K562 (cell line): ENCODE results near the gene OR51F1.

ENCODE experiments used
- CREB1 ChIP-seq, 2 experiments: sonication (generic) in 1 of 2; formaldehyde crosslinking in 1 of 2; IDR thresholded peaks; 2 replicates each; pipeline versions ENCODE4 v1.6.1 to v1.8.0; 2012 to 2022; ENCODE audit warnings: inconsistent platforms in 1 of 2, mild to moderate bottlenecking in 1 of 2, missing genetic modification reagents in 1 of 2, moderate library complexity in 1 of 2
- ELF4 ChIP-seq: fragments of 450-650 bp; formaldehyde crosslinking; IDR thresholded peaks from 2 replicates; pipeline ENCODE4 v1.4.0; 2022; ENCODE audit warnings: missing genetic modification characterization
- MEF2A ChIP-seq: IDR thresholded peaks from 2 replicates; pipeline ENCODE4 v1.6.1; 2011; ENCODE audit warnings: low read depth, mild to moderate bottlenecking, low read length, moderate library complexity; ENCODE audit not compliant: control insufficient read depth
- PCBP2 ChIP-seq: fragments of 200-400 bp; formaldehyde crosslinking; IDR thresholded peaks from 2 replicates; pipeline ENCODE4 v1.6.1; 2018; ENCODE audit warnings: low read length, low read depth, mild to moderate bottlenecking, moderate library complexity; ENCODE audit not compliant: poor library complexity, severe bottlenecking
- RNF2 ChIP-seq: sonication (generic); IDR thresholded peaks from 2 replicates; pipeline ENCODE4 v1.6.1; 2016
- ZSCAN29 ChIP-seq: fragments of 450-650 bp; IDR thresholded peaks from 2 replicates; pipeline ENCODE4 v1.6.1; 2017
- TF ChIP-seq, protein P1 (sequence below): sonication (generic); formaldehyde crosslinking; IDR thresholded peaks from 2 replicates; pipeline ENCODE4 v1.8.0; 2022; ENCODE audit warnings: missing genetic modification reagents, mild to moderate bottlenecking, moderate library complexity, borderline replicate concordance
- TF ChIP-seq, protein P2 (sequence below), 2 experiments: fragments of 450-650 bp in 1 of 2; sonication (generic) in 1 of 2; formaldehyde crosslinking; conservative IDR thresholded peaks; 2 replicates each; pipeline versions ENCODE4 v1.4.0 to v1.8.1; 2020 to 2022; ENCODE audit warnings: mild to moderate bottlenecking in 1 of 2, missing genetic modification reagents in 1 of 2

GRCh38 chr11:4748438-4748837, 21.3 kb downstream of the OR51F1 start:
- TF ChIP-seq MEF2A (no peak), ELF4 (no peak), CREB1 (IDR thresholded peaks at IDR 0.05) (no peak), CREB1 (CRISPR knock-in tag; IDR thresholded peaks at IDR 0.05) (no peak), PCBP2 (no peak), ZSCAN29 (no peak), RNF2 (no peak)
- TF ChIP-seq, protein P1, sequence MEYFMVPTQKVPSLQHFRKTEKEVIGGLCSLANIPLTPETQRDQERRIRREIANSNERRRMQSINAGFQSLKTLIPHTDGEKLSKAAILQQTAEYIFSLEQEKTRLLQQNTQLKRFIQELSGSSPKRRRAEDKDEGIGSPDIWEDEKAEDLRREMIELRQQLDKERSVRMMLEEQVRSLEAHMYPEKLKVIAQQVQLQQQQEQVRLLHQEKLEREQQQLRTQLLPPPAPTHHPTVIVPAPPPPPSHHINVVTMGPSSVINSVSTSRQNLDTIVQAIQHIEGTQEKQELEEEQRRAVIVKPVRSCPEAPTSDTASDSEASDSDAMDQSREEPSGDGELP (CRISPR knock-in tag): no peak
- TF ChIP-seq, protein P2, sequence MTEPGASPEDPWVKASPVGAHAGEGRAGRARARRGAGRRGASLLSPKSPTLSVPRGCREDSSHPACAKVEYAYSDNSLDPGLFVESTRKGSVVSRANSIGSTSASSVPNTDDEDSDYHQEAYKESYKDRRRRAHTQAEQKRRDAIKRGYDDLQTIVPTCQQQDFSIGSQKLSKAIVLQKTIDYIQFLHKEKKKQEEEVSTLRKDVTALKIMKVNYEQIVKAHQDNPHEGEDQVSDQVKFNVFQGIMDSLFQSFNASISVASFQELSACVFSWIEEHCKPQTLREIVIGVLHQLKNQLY (CRISPR knock-in tag; conservative IDR thresholded peaks at IDR 0.05): no peak
